Measurements from ENCODE around the gene LRRIQ3. TPM values are rescaled to one million over a fixed set of nuclear protein-coding genes. Genes with fewer than 3 reads are reported as not detected.

The LRRIQ3 gene
- total and polyA plus RNA-seq, 2 donors (not counting 3 experiments of a cell fraction or from before 2014, with no cell fraction given): 0.21 to 1.1 TPM

GRCh38 chr1:74205266-74205665, 7.3 kb upstream of the LRRIQ3 start:
- H3K4me3 ChIP-seq (replicated peaks in 1 of 3; ENCODE audit: insufficient read depth in 1 of 3, low read depth in 1 of 3, low read length in 3 of 3): no peak overlapping the region
- POLR2A ChIA-PET: no interaction called here
- no peak for DNase-seq (ENCODE audit: low read depth, low spot score)
- H3K9me3 ChIP-seq (replicated peaks; ENCODE audit: control insufficient read depth, insufficient read depth, low read length): no peaks in the 10 kb centered on the region
- no peak overlapping the region for H2AFZ ChIP-seq (ENCODE audit: low read depth, low read length)
- no peak overlapping the region for H3K4me2 ChIP-seq (ENCODE audit: insufficient read depth, low read length)
- H3K4me1 ChIP-seq (ENCODE audit: control insufficient read depth, extremely low read depth, insufficient read depth, low read length): no peaks in the 10 kb centered on the region
- dilution Hi-C loops (cut with MboI; ENCODE audit: extremely low pct_ligation_motif_present, low sequenced_read_pairs): no loop called here
- no peaks in the 10 kb centered on the region for H3K36me3 ChIP-seq (ENCODE audit: control insufficient read depth in 2 of 2, extremely low read depth in 1 of 2, insufficient read depth in 2 of 2, low read length in 2 of 2)
- intact Hi-C loops (cut with micrococcal nuclease): no loop called here
- no peak for FAIRE-seq
- no peaks in the 10 kb centered on the region for H3K9me1 ChIP-seq (replicated peaks; ENCODE audit: control insufficient read depth, extremely low read depth, insufficient read depth, low read length)
- no TSS peak for BruUV-seq (replicated peaks)
- CTCF ChIA-PET: no interaction called here
- H3K9ac ChIP-seq (replicated peaks; ENCODE audit: extremely low read depth, insufficient read depth, low read length): no peak overlapping the region
- H3K79me2 ChIP-seq (ENCODE audit: control insufficient read depth, insufficient read depth, low read length): no peaks in the 10 kb centered on the region
- TF ChIP-seq POLR2AphosphoS5 (IDR thresholded peaks at IDR 0.05; ENCODE audit: insufficient read depth, low read depth, low read length): no peak
- TF ChIP-seq POLR2A (IDR thresholded peaks at IDR 0.05; ENCODE audit: low read depth, low read length): no peak
- no peak for TF ChIP-seq CTCF (IDR thresholded peaks at IDR 0.05; ENCODE audit: extremely low read depth in 1 of 2, insufficient read depth in 1 of 2, low read depth in 1 of 2, low read length in 2 of 2)
- no peak for TF ChIP-seq EZH2 (IDR thresholded peaks at IDR 0.05; ENCODE audit: borderline replicate concordance, low read depth, low read length, severe bottlenecking)
- no peak for TF ChIP-seq MAX (IDR thresholded peaks at IDR 0.05; ENCODE audit: insufficient read depth, insufficient read length)
- no peak for TF ChIP-seq MYC (IDR thresholded peaks at IDR 0.05; ENCODE audit: low read depth, low read length)
- TF ChIP-seq JUN (IDR thresholded peaks at IDR 0.05; ENCODE audit: borderline replicate concordance, insufficient read depth, insufficient read length, low read depth): no peak
- TF ChIP-seq FOS (IDR thresholded peaks at IDR 0.05; ENCODE audit: borderline replicate concordance, insufficient read depth, low read length): no peak
- TF ChIP-seq GATA2 (IDR thresholded peaks at IDR 0.05; ENCODE audit: insufficient read depth, insufficient read length, low read depth, low read length): no peak
- no peaks in the 10 kb centered on the region for H3K27me3 ChIP-seq (ENCODE audit: control insufficient read depth in 2 of 2, insufficient read depth in 2 of 2, low read length in 2 of 2)
- H3K27ac ChIP-seq (ENCODE audit: insufficient read depth, low read depth, low read length): no peak overlapping the region
- no peaks in the 10 kb centered on the region for H4K20me1 ChIP-seq (replicated peaks; ENCODE audit: control insufficient read depth, extremely low read depth, insufficient read depth, low read length)
